ENCODE data around the gene ZBTB42.

The ZBTB42 gene

DNA sequence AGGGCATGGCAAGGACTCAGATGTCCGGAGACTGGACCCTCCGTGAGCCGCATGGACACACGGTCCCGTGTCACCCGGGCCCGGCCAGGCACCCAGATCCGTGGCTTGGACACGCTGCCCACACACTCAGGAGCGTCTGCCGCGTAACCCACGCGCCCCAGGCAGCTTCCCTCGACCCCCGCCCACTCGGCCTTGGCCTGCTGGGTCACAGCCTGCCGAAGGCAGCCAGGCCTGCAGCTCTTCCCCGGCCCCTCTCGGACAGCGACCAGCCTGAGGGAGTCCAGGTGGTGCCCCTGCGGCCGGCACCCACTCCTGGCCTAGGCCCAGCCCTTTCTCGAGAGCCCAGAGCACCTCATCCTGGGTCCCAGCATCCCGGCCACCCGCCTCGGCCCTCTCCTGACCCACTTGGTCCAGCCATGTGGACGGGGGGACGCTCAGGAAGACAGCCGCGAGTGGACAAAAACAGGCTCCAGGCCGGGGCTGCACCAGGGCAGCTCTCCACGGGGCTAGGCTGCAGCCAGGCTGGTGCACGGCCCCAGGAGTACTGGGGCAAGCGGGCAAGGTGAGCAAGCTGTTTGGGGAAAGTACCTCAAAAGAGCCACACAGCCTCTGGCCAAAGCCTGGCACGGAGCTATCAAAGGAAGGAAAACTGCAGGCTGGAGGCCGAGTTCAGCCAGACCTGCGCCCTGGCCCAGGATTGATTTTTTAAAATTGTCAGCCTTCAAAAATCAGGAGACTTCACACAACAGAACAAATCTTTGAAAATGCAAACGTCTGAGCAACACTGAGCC lies 11.8 kb upstream of the ZBTB42 start:
- no peaks in the 10 kb centered on the region; the same call in 1 of the 2 replicates for H3K36me3 ChIP-seq (ENCODE audit: insufficient read depth, low read length)
- no peak for DNase-seq (ENCODE audit: low read depth, low spot score)
- H3K9ac ChIP-seq (ENCODE audit: insufficient read length): no peak overlapping the region
- TF ChIP-seq FOXP2 (optimal IDR thresholded peaks at IDR 0.05; ENCODE audit: control extremely low read depth, extremely low read length, insufficient read depth): no peak
- TF ChIP-seq POLR2AphosphoS5 (IDR thresholded peaks at IDR 0.05; ENCODE audit: borderline replicate concordance, low read depth, low read length): no peak
- no peak for TF ChIP-seq EZH2 (IDR thresholded peaks at IDR 0.05)
- no peak overlapping the region for H3K4me3 ChIP-seq
- H3K27ac ChIP-seq: no peak overlapping the region
- H3K9me3 ChIP-seq (ENCODE audit: low read depth, low read length): no peaks in the 10 kb centered on the region

GRCh38 chr14:104789752-104790743 lies 10.9 kb upstream of the ZBTB42 start:
- no peak for DNase-seq (ENCODE audit: low read depth, low spot score)
- Histone ChIP-seq H3K27ac (no peak overlapping the region), H3K4me3 (no peak overlapping the region), H3K36me3 (ENCODE audit: insufficient read depth, low read length) (no peaks in the 10 kb centered on the region; the same call in 1 of the 2 replicates), H3K9ac (ENCODE audit: insufficient read length) (no peak overlapping the region), H3K9me3 (ENCODE audit: low read depth, low read length) (no peaks in the 10 kb centered on the region)
- TF ChIP-seq FOXP2 (optimal IDR thresholded peaks at IDR 0.05; ENCODE audit: control extremely low read depth, extremely low read length, insufficient read depth): no peak
- no peak for TF ChIP-seq EZH2 (IDR thresholded peaks at IDR 0.05)
- TF ChIP-seq POLR2AphosphoS5 (IDR thresholded peaks at IDR 0.05; ENCODE audit: borderline replicate concordance, low read depth, low read length): no peak

DNA sequence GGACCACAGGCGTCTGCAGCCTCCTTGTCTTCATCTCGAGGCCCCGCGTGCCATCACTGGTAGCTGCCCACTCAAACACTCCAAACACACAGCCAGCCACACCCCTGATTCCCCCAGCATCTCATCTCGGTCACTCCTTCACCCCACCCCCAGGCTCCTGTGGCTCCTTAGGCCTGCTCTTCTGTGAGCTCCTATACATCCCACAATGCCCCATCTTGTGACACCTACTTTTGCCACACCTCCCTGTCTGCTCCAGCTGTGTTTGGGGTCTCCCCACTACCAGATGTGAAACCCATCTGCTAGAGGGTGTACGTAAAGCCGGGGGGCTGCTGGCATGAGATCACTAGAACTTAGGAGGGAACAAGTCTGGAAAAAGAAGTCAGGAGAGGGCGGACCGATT lies 9.5 kb upstream of the ZBTB42 start:
- TF ChIP-seq FOXP2 (optimal IDR thresholded peaks at IDR 0.05; ENCODE audit: control extremely low read depth, extremely low read length, insufficient read depth) (no peak), POLR2AphosphoS5 (IDR thresholded peaks at IDR 0.05; ENCODE audit: borderline replicate concordance, low read depth, low read length) (no peak), EZH2 (IDR thresholded peaks at IDR 0.05) (no peak)
- H3K9ac ChIP-seq (ENCODE audit: insufficient read length): no peak overlapping the region
- no peak overlapping the region for H3K4me3 ChIP-seq
- H3K36me3 ChIP-seq (ENCODE audit: insufficient read depth, low read length): no peaks in the 10 kb centered on the region; the same call in 1 of the 2 replicates
- DNase-seq (ENCODE audit: low read depth, low spot score): no peak
- no peaks in the 10 kb centered on the region for H3K9me3 ChIP-seq (ENCODE audit: low read depth, low read length)
- no peak overlapping the region for H3K27ac ChIP-seq

- Histone ChIP-seq H3K27ac (no peak overlapping the region), H3K36me3 (ENCODE audit: insufficient read depth, low read length) (no peaks in the 10 kb centered on the region; the same call in 1 of the 2 replicates), H3K9ac (ENCODE audit: insufficient read length) (no peak overlapping the region), H3K4me3 (no peak overlapping the region), H3K9me3 (ENCODE audit: low read depth, low read length) (no peaks in the 10 kb centered on the region)
- DNase-seq (ENCODE audit: low read depth, low spot score): no peak
- TF ChIP-seq POLR2AphosphoS5 (IDR thresholded peaks at IDR 0.05; ENCODE audit: borderline replicate concordance, low read depth, low read length): no peak
- no peak for TF ChIP-seq FOXP2 (optimal IDR thresholded peaks at IDR 0.05; ENCODE audit: control extremely low read depth, extremely low read length, insufficient read depth)
- TF ChIP-seq EZH2 (IDR thresholded peaks at IDR 0.05): no peak
Observed at GRCh38 chr14:104792101-104792884, 8.6 kb upstream of the ZBTB42 start.

GRCh38 chr14:104792945-104793702 lies 7.8 kb upstream of the ZBTB42 start:
- Histone ChIP-seq H3K27ac (no peak overlapping the region), H3K9ac (ENCODE audit: insufficient read length) (no peak overlapping the region), H3K4me3 (no peak overlapping the region)

GRCh38 chr14:104793703-104793959 lies 7.3 kb upstream of the ZBTB42 start:
- no peak for TF ChIP-seq EZH2 (IDR thresholded peaks at IDR 0.05)
- no peak for TF ChIP-seq POLR2AphosphoS5 (IDR thresholded peaks at IDR 0.05; ENCODE audit: borderline replicate concordance, low read depth, low read length)
- TF ChIP-seq FOXP2 (optimal IDR thresholded peaks at IDR 0.05; ENCODE audit: control extremely low read depth, extremely low read length, insufficient read depth): no peak
- no peak overlapping the region for H3K27ac ChIP-seq
- peak overlapping the region; percentile 86 for H3K4me3 ChIP-seq
- no peaks in the 10 kb centered on the region; the same call in 1 of the 2 replicates for H3K36me3 ChIP-seq (ENCODE audit: insufficient read depth, low read length)
- no peak for DNase-seq (ENCODE audit: low read depth, low spot score)
- H3K9ac ChIP-seq (ENCODE audit: insufficient read length): no peak overlapping the region
- no peaks in the 10 kb centered on the region for H3K9me3 ChIP-seq (ENCODE audit: low read depth, low read length)

More at GRCh38 chr14:104792945-104793702, 7.8 kb upstream of the ZBTB42 start:
- TF ChIP-seq FOXP2 (optimal IDR thresholded peaks at IDR 0.05; ENCODE audit: control extremely low read depth, extremely low read length, insufficient read depth) (no peak), EZH2 (IDR thresholded peaks at IDR 0.05) (no peak), POLR2AphosphoS5 (IDR thresholded peaks at IDR 0.05; ENCODE audit: borderline replicate concordance, low read depth, low read length) (no peak)
- Histone ChIP-seq H3K9me3 (ENCODE audit: low read depth, low read length) (no peaks in the 10 kb centered on the region), H3K36me3 (ENCODE audit: insufficient read depth, low read length) (no peaks in the 10 kb centered on the region; the same call in 1 of the 2 replicates)
- no peak for DNase-seq (ENCODE audit: low read depth, low spot score)

GRCh38 chr14:104794099-104794498 lies 6.8 kb upstream of the ZBTB42 start:
- DNase-seq (ENCODE audit: low read depth, low spot score): no peak
- no peak overlapping the region for H3K27ac ChIP-seq
- H3K9ac ChIP-seq (ENCODE audit: insufficient read length): peak overlapping the region; percentile 84
- no peaks in the 10 kb centered on the region for H3K9me3 ChIP-seq (ENCODE audit: low read depth, low read length)
- peak overlapping the region; percentile 86 for H3K4me3 ChIP-seq
- no peak for TF ChIP-seq EZH2 (IDR thresholded peaks at IDR 0.05)
- no peak for TF ChIP-seq FOXP2 (optimal IDR thresholded peaks at IDR 0.05; ENCODE audit: control extremely low read depth, extremely low read length, insufficient read depth)
- no peak for TF ChIP-seq POLR2AphosphoS5 (IDR thresholded peaks at IDR 0.05; ENCODE audit: borderline replicate concordance, low read depth, low read length)
- no peaks in the 10 kb centered on the region; the same call in 1 of the 2 replicates for H3K36me3 ChIP-seq (ENCODE audit: insufficient read depth, low read length)

All from SK-N-MC (cell line).